PC-3 (cell line): ENCODE measurements around the gene CDH13. TPM values are rescaled to one million over a fixed set of nuclear protein-coding genes. Genes with fewer than 3 reads are reported as not detected.

ENCODE experiments used
- ATAC-seq: fragments of 200-7000 bp; cut with Tn5 transposase; 2 replicates; pipeline ENCODE4 v1.9.1; 2020; ENCODE audit warnings: mild to moderate bottlenecking, moderate library complexity
- BruUV-seq: library from RNA; stranded (reverse); fragments of 400-500 nt; replicated peaks from 2 replicates; lab custom pipeline; 2021; lab: Mats Ljungman, UMichigan
- CTCF ChIA-PET: fragments of 300-600 bp; sonication (Branson Sonifier 250); formaldehyde crosslinking; loops from one replicate; lab custom pipeline; 2022; ENCODE audit warnings: antibody characterized with exemption; lab: Charles Lee
- POLR2A ChIA-PET: fragments of 300-600 bp; sonication (Branson Sonifier 250); formaldehyde crosslinking; loops from one replicate; lab custom pipeline; 2022; ENCODE audit warnings: antibody characterized with exemption; ENCODE audit not compliant: unreplicated experiment; lab: Charles Lee
- DNase-seq: peaks from one replicate; pipeline ENCODE4 v3.0.0-alpha.2; 2015
- H2AFZ ChIP-seq: fragments of 300-600 bp; sonication (generic); 2 replicates; pipeline ENCODE4 v1.6.0; 2016; ENCODE audit warnings: antibody characterized with exemption, low read length
- H3F3A ChIP-seq: fragments of 300-600 bp; sonication (generic); one replicate; pipeline ENCODE4 v1.6.0; 2017; ENCODE audit warnings: antibody characterized with exemption, low read length, control low read depth, mild to moderate bottlenecking; ENCODE audit not compliant: unreplicated experiment
- H3K27ac ChIP-seq: fragments of 300-600 bp; sonication (generic); 2 replicates; pipeline ENCODE4 v1.5.1; 2016; ENCODE audit warnings: mild to moderate bottlenecking, low read length
- H3K27me3 ChIP-seq: fragments of 300-600 bp; sonication (generic); 2 replicates; pipeline ENCODE4 v1.6.1; 2016; ENCODE audit warnings: low read length, mixed read lengths
- H3K36me3 ChIP-seq: fragments of 300-600 bp; sonication (generic); 2 replicates; pipeline ENCODE4 v1.6.1; 2016; ENCODE audit warnings: low read depth, mixed run types, low read length, mixed read lengths
- H3K4me1 ChIP-seq: fragments of 300-600 bp; sonication (generic); 2 replicates; pipeline ENCODE4 v1.5.1; 2016; ENCODE audit warnings: low read length; ENCODE audit not compliant: insufficient read depth
- H3K4me2 ChIP-seq: fragments of 300-600 bp; sonication (generic); 2 replicates; pipeline ENCODE4 v1.6.0; 2016; ENCODE audit warnings: low read length
- H3K4me3 ChIP-seq: fragments of 300-600 bp; sonication (generic); 2 replicates; pipeline ENCODE4 v1.5.1; 2016; ENCODE audit warnings: mild to moderate bottlenecking, low read length, mixed read lengths
- H3K79me2 ChIP-seq: fragments of 300-600 bp; sonication (generic); 2 replicates; pipeline ENCODE4 v1.6.1; 2017; ENCODE audit warnings: low read length, mixed read lengths
- H3K9ac ChIP-seq: fragments of 300-600 bp; sonication (generic); 2 replicates; pipeline ENCODE4 v1.6.0; 2016; ENCODE audit warnings: mild to moderate bottlenecking, low read length
- H3K9me2 ChIP-seq: fragments of 300-600 bp; sonication (generic); replicated peaks from 2 replicates; pipeline ENCODE4 v1.6.1; 2016; ENCODE audit warnings: mixed run types, low read length, mixed read lengths
- H3K9me3 ChIP-seq: fragments of 300-600 bp; sonication (generic); 2 replicates; pipeline ENCODE4 v1.6.1; 2016; ENCODE audit warnings: low read length, mixed read lengths
- H4K20me1 ChIP-seq: fragments of 300-600 bp; sonication (generic); 2 replicates; pipeline ENCODE4 v1.6.1; 2016; ENCODE audit warnings: low read length, mixed read lengths
- EZH2 ChIP-seq: fragments of 300-600 bp; sonication (generic); IDR thresholded peaks from one replicate; pipeline ENCODE4 v1.6.1; 2017; ENCODE audit warnings: antibody characterized with exemption, mild to moderate bottlenecking, low read length; ENCODE audit not compliant: unreplicated experiment
- EZH2phosphoT487 ChIP-seq: fragments of 300-600 bp; sonication (generic); IDR thresholded peaks from 2 replicates; pipeline ENCODE4 v1.6.1; 2018; ENCODE audit warnings: mild to moderate bottlenecking, antibody characterized with exemption, low read length, borderline replicate concordance
- intact Hi-C: fragments of 100-400 bp; cut with micrococcal nuclease; formaldehyde crosslinking; loops from 2 replicates; pipeline ENCODE4 v1.9.0; 2023
- total RNA-seq: library from RNA; depleted of rRNA; stranded (reverse); fragments of >200 nt; gene quantifications from 2 replicates; pipeline ENCODE4 v1.2.3, GENCODE V29; 2014
- TF ChIP-seq, protein P1 (sequence below): fragments of 300-600 bp; sonication (generic); conservative IDR thresholded peaks from 2 replicates; pipeline ENCODE4 v1.5.1; 2017; ENCODE audit warnings: antibody characterized with exemption, low read depth, mild to moderate bottlenecking, low read length

The CDH13 gene
- total RNA-seq, 1 experiment from 2014 or later = 0.36 TPM

DNA sequence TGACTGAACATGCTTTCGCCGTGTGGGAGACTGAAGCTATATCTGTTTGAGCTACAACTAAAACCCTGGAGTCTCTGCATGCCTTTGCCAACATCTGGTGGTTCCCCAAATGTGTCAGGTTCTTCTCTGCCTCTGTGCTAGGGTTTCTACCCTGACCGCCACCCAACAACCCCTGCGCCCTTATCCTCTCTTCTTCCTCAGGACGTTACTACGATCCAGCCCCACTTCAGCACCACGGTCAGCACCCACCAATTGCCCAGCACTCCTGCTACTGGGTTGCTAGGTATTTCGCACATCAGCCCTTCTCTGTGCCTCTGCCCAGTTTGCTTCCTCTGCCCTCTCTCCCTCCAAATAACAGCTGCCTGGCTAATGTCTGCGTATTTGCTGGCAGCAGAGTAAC lies 1074.7 kb downstream of the CDH13 start:
- Histone ChIP-seq H2AFZ (no peak overlapping the region), H3K79me2 (no peaks in the 10 kb centered on the region), H4K20me1 (no peaks in the 10 kb centered on the region), H3K4me2 (no peak overlapping the region), H3K36me3 (no peaks in the 10 kb centered on the region), H3K9me2 (no peaks in the 10 kb centered on the region), H3F3A (no peaks in the 10 kb centered on the region), H3K9ac (no peak overlapping the region), H3K27me3 (no peaks in the 10 kb centered on the region), H3K4me3 (no peak overlapping the region), H3K9me3 (no peaks in the 10 kb centered on the region), H3K27ac (no peak overlapping the region), H3K4me1 (no peaks in the 10 kb centered on the region)
- CTCF ChIA-PET = no interaction called here
- intact Hi-C loops = no loop called here
- BruUV-seq = no TSS peak
- POLR2A ChIA-PET = no interaction called here
- no peak for TF ChIP-seq EZH2phosphoT487
- TF ChIP-seq, protein P1, sequence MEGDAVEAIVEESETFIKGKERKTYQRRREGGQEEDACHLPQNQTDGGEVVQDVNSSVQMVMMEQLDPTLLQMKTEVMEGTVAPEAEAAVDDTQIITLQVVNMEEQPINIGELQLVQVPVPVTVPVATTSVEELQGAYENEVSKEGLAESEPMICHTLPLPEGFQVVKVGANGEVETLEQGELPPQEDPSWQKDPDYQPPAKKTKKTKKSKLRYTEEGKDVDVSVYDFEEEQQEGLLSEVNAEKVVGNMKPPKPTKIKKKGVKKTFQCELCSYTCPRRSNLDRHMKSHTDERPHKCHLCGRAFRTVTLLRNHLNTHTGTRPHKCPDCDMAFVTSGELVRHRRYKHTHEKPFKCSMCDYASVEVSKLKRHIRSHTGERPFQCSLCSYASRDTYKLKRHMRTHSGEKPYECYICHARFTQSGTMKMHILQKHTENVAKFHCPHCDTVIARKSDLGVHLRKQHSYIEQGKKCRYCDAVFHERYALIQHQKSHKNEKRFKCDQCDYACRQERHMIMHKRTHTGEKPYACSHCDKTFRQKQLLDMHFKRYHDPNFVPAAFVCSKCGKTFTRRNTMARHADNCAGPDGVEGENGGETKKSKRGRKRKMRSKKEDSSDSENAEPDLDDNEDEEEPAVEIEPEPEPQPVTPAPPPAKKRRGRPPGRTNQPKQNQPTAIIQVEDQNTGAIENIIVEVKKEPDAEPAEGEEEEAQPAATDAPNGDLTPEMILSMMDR = no peak
- TF ChIP-seq EZH2 = no peak
- ATAC-seq (no peak), DNase-seq (peak; percentile 41)

DNA sequence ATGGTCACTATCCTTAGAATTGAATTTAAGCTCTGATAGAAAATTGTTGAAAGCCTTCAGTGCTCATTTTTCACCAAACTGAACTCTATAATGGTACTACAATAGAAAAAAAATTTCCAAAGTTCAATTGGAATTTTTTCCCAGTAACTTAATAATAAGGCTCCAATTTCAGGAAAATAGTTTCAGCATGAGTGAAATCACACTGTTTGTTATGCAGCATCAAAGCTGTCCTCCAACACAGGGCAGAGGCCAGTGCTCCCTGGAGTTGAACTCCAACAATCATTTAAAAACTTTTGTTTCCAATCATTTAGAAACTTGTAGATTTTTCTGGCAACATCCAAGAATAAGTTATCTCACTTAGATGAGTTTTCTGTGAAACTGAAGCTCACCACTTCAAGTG lies 1077.9 kb downstream of the CDH13 start:
- H3K4me2 ChIP-seq = no peak overlapping the region
- ATAC-seq = no peak
- BruUV-seq = no TSS peak

DNA sequence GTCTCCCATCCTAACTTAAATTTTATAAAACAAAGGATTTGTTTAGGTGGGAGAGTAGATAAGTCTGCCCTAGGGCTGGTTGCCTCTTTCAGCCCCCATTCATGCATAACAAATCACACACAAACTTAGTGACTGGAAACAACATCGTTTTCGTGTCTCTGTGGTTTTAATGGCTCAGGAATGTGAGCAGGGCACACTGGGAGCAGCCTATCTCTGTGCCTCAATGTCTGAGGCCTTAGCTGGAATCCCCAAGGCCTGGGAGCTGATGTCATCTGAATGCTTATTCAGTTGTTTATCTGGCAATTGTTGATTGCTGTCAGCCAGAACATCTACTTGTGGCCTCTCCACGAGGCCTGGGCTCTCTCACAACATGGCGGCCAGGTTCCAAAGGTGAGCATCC lies 1079.1 kb downstream of the CDH13 start:
- Histone ChIP-seq H3K4me1 (no peaks in the 10 kb centered on the region), H2AFZ (no peak overlapping the region), H3K9ac (no peak overlapping the region), H3K79me2 (no peaks in the 10 kb centered on the region), H3K4me2 (no peak overlapping the region), H3K4me3 (no peak overlapping the region), H3K27ac (no peak overlapping the region), H3K27me3 (peaks cover 10% of the 10 kb centered on the region; the same call in 1 of the 2 replicates), H4K20me1 (no peaks in the 10 kb centered on the region), H3K9me2 (no peaks in the 10 kb centered on the region), H3K9me3 (no peaks in the 10 kb centered on the region), H3K36me3 (no peaks in the 10 kb centered on the region), H3F3A (no peaks in the 10 kb centered on the region)
- intact Hi-C loops = no loop called here
- DNase-seq (no peak), ATAC-seq (no peak)
- BruUV-seq = no TSS peak
- TF ChIP-seq, protein P1 = no peak
- no peak for TF ChIP-seq EZH2phosphoT487
- ChIA-PET CTCF (no interaction called here), POLR2A (no interaction called here)

More for the DNA sequence above, 1077.9 kb downstream of the CDH13 start:
- Histone ChIP-seq H3K27ac (no peak overlapping the region), H4K20me1 (no peaks in the 10 kb centered on the region), H3F3A (no peaks in the 10 kb centered on the region), H3K36me3 (no peaks in the 10 kb centered on the region), H3K4me1 (no peaks in the 10 kb centered on the region), H3K4me3 (no peak overlapping the region), H3K27me3 (peaks cover 10% of the 10 kb centered on the region; the same call in 1 of the 2 replicates), H3K9me2 (no peaks in the 10 kb centered on the region), H3K9ac (no peak overlapping the region), H3K79me2 (no peaks in the 10 kb centered on the region), H2AFZ (no peak overlapping the region), H3K9me3 (no peaks in the 10 kb centered on the region)
- no peak for DNase-seq
- no peak for TF ChIP-seq EZH2phosphoT487
- no peak for TF ChIP-seq EZH2
- TF ChIP-seq, protein P1 = no peak
- ChIA-PET POLR2A (no interaction called here), CTCF (no interaction called here)
- intact Hi-C loops = no loop called here
